Measurements from ENCODE around the gene TERB1. TPM values are rescaled to one million over a fixed set of nuclear protein-coding genes. Genes with fewer than 3 reads are reported as not detected.

TERB1 gene
- total RNA-seq, 2 donors from 2014 or later = not detected

GRCh38 chr16:66841366-66841765 is 40.0 kb upstream of the TERB1 start:
- WGBS, 2 experiments (ENCODE audit: insufficient coverage in 1 of 2, insufficient read length in 1 of 2) = 87 to 88% methylated on average over 1 to 4 of the region's 4 CpGs
- DNase-seq = no peak
- Histone ChIP-seq H3K27ac (ENCODE audit: low read depth, low read length) (no peak overlapping the region), H3K4me3 (ENCODE audit: low read length) (no peak overlapping the region), H3K4me1 (ENCODE audit: control insufficient read depth, insufficient read depth, low read length) (no peaks in the 10 kb centered on the region), H3K9me3 (ENCODE audit: control insufficient read depth, low read length) (no peaks in the 10 kb centered on the region), H3K9ac (ENCODE audit: extremely low read depth, low read length, poor library complexity, severe bottlenecking) (no peak overlapping the region), H3K36me3 (ENCODE audit: control insufficient read depth, insufficient read depth, low read length) (no peaks in the 10 kb centered on the region), H3K27me3 (ENCODE audit: control insufficient read depth, insufficient read depth, low read length, poor library complexity, severe bottlenecking) (peaks cover 79% of the 10 kb centered on the region)
- no peak for TF ChIP-seq CTCF (conservative IDR thresholded peaks at IDR 0.05)
- Mint-ChIP-seq H3K9me3 (peaks cover 2% of the 10 kb centered on the region), H3K4me1 (peaks cover 2% of the 10 kb centered on the region), H3K36me3 (ENCODE audit: low read depth) (no peaks in the 10 kb centered on the region), H3K4me3 (no peak overlapping the region), H3K27ac (no peak overlapping the region), H3K27me3 (ENCODE audit: insufficient read depth) (peaks cover 79% of the 10 kb centered on the region)

GRCh38 chr16:66840883-66841282 is 39.5 kb upstream of the TERB1 start:
- Mint-ChIP-seq H3K27ac (no peak overlapping the region), H3K27me3 (ENCODE audit: insufficient read depth) (peaks cover 74% of the 10 kb centered on the region), H3K9me3 (peaks cover 2% of the 10 kb centered on the region), H3K4me3 (no peak overlapping the region), H3K4me1 (peaks cover 2% of the 10 kb centered on the region), H3K36me3 (ENCODE audit: low read depth) (no peaks in the 10 kb centered on the region)
- Histone ChIP-seq H3K4me3 (ENCODE audit: low read length) (no peak overlapping the region), H3K27me3 (ENCODE audit: control insufficient read depth, insufficient read depth, low read length, poor library complexity, severe bottlenecking) (peaks cover 74% of the 10 kb centered on the region), H3K9ac (ENCODE audit: extremely low read depth, low read length, poor library complexity, severe bottlenecking) (no peak overlapping the region), H3K27ac (ENCODE audit: low read depth, low read length) (no peak overlapping the region), H3K9me3 (ENCODE audit: control insufficient read depth, low read length) (no peaks in the 10 kb centered on the region), H3K4me1 (ENCODE audit: control insufficient read depth, insufficient read depth, low read length) (no peaks in the 10 kb centered on the region), H3K36me3 (ENCODE audit: control insufficient read depth, insufficient read depth, low read length) (no peaks in the 10 kb centered on the region)
- no peak for DNase-seq
- TF ChIP-seq CTCF (conservative IDR thresholded peaks at IDR 0.05) = no peak
- 72 to 91% methylated on average over 1 to 3 of the region's 3 CpGs for WGBS, 2 experiments (ENCODE audit: insufficient coverage in 1 of 2, insufficient read length in 1 of 2)

GRCh38 chr16:66834746-66835145 is 33.4 kb upstream of the TERB1 start:
- Mint-ChIP-seq H3K36me3 (ENCODE audit: low read depth) (no peaks in the 10 kb centered on the region), H3K27me3 (ENCODE audit: insufficient read depth) (peaks cover 49% of the 10 kb centered on the region), H3K27ac (no peak overlapping the region), H3K4me1 (peaks cover under 1% of the 10 kb centered on the region), H3K9me3 (peaks cover 2% of the 10 kb centered on the region), H3K4me3 (no peak overlapping the region)
- Histone ChIP-seq H3K36me3 (ENCODE audit: control insufficient read depth, insufficient read depth, low read length) (no peaks in the 10 kb centered on the region), H3K4me3 (ENCODE audit: low read length) (no peak overlapping the region), H3K9me3 (ENCODE audit: control insufficient read depth, low read length) (no peaks in the 10 kb centered on the region), H3K27ac (ENCODE audit: low read depth, low read length) (no peak overlapping the region), H3K27me3 (ENCODE audit: control insufficient read depth, insufficient read depth, low read length, poor library complexity, severe bottlenecking) (peaks cover 24% of the 10 kb centered on the region), H3K4me1 (ENCODE audit: control insufficient read depth, insufficient read depth, low read length) (no peaks in the 10 kb centered on the region), H3K9ac (ENCODE audit: extremely low read depth, low read length, poor library complexity, severe bottlenecking) (no peak overlapping the region)
- TF ChIP-seq CTCF (conservative IDR thresholded peaks at IDR 0.05) = no peak
- WGBS, 2 experiments (ENCODE audit: insufficient coverage in 1 of 2, insufficient read length in 1 of 2) = 91 to 92% methylated on average over 2 to 5 of the region's 5 CpGs
- DNase-seq = no peak
